Activated CD4-positive, CD25-positive, alpha-beta regulatory T cell (primary cell): Measurements from ENCODE around the gene RAPGEF5.
A peak's percentile ranks its signal among the peaks of the same experiment; 100 is the strongest.
"Not testable (repeated sequence)": the region's sequence is repeated elsewhere in the genome, so short reads cannot be mapped to it uniquely, and the experiment has no call there.

Experiments
- DNase-seq, 4 experiments: peaks; one replicate each; lab custom pipeline; 2025; lab: John Stamatoyannopoulos, UW

Gene RAPGEF5

GRCh38 chr7:22117222-22117621 lies 239.7 kb downstream of the RAPGEF5 start:
- DNase-seq: no peak

GRCh38 chr7:22116451-22117030 lies 240.4 kb downstream of the RAPGEF5 start:
- DNase-seq: no peak

GRCh38 chr7:22115689-22116088 lies 241.3 kb downstream of the RAPGEF5 start:
- no peak for DNase-seq

- no peak for DNase-seq
Measured at GRCh38 chr7:22114440-22114981, 242.4 kb downstream of the RAPGEF5 start.

- no peak for DNase-seq
Measured at GRCh38 chr7:22113041-22113440, 243.9 kb downstream of the RAPGEF5 start.

- no peak for DNase-seq
Measured at GRCh38 chr7:22111661-22112060, 245.3 kb downstream of the RAPGEF5 start.

- DNase-seq: no peak
Measured at GRCh38 chr7:22110881-22111280, 246.1 kb downstream of the RAPGEF5 start.

GRCh38 chr7:22110227-22110839 lies 246.6 kb downstream of the RAPGEF5 start:
- DNase-seq: peak; percentile 3 to 17 (median 11)

GRCh38 chr7:22109761-22110160 lies 247.2 kb downstream of the RAPGEF5 start:
- DNase-seq: no peak

GRCh38 chr7:22108151-22108845 lies 248.7 kb downstream of the RAPGEF5 start:
- no peak for DNase-seq

GRCh38 chr7:22105550-22105949 lies 251.4 kb downstream of the RAPGEF5 start:
- DNase-seq: no peak

- DNase-seq: no peak
Measured at GRCh38 chr7:22094413-22095342, 262.3 kb downstream of the RAPGEF5 start.

GRCh38 chr7:22093936-22094335 lies 263.0 kb downstream of the RAPGEF5 start:
- DNase-seq: no peak

GRCh38 chr7:22093001-22093400 lies 264.0 kb downstream of the RAPGEF5 start:
- DNase-seq: no peak

- not testable (repeated sequence) for DNase-seq
Measured at GRCh38 chr7:22090958-22091525, 265.9 kb downstream of the RAPGEF5 start.

GRCh38 chr7:22090512-22090911 lies 266.4 kb downstream of the RAPGEF5 start:
- no peak for DNase-seq

- DNase-seq: no peak
Measured at GRCh38 chr7:22090107-22090506, 266.8 kb downstream of the RAPGEF5 start.

- DNase-seq: no peak
Measured at GRCh38 chr7:22088827-22089226, 268.1 kb downstream of the RAPGEF5 start.

- DNase-seq: no peak
Measured at GRCh38 chr7:22087861-22088260, 269.1 kb downstream of the RAPGEF5 start.

GRCh38 chr7:22083704-22084240 lies 273.2 kb downstream of the RAPGEF5 start:
- no peak for DNase-seq
